Right lobe of liver (tissue), 6 donors: ENCODE measurements around the gene YWHAH. TPM values are rescaled to one million over a fixed set of nuclear protein-coding genes. Genes with fewer than 3 reads are reported as not detected.

ENCODE experiments used
- ATAC-seq, 4 donors: fragments of 200-7000 bp; cut with Tn5 transposase; one replicate each; pipeline ENCODE4 v1.9.1; 2020; ENCODE audit warnings: mild to moderate bottlenecking in 4 of 4, moderate library complexity in 4 of 4
- DNase-seq, 3 donors: peaks; one replicate each; pipeline ENCODE4 v3.0.0-alpha.2; 2020
- H3K27ac ChIP-seq, 3 donors: fragments of 200-600 bp; one replicate each; pipeline ENCODE4 v1.8.0; 2022
- H3K27me3 ChIP-seq, 2 donors: fragments of 200-600 bp; one replicate each; pipeline ENCODE4 v1.8.0; 2022
- H3K36me3 ChIP-seq, 4 donors: fragments of 200-600 bp; sonication (generic) in 1 of 4; one replicate each; pipeline versions ENCODE4 v1.5.1 to v1.8.0; 2017 to 2022; ENCODE audit warnings: control low read depth in 1 of 4
- H3K4me1 ChIP-seq, 4 donors: fragments of 200-600 bp; sonication (generic) in 1 of 4; one replicate each; pipeline versions ENCODE4 v1.5.1 to v1.8.0; 2017 to 2022; ENCODE audit warnings: control low read depth in 1 of 4
- H3K4me3 ChIP-seq, 3 donors: fragments of 200-600 bp; one replicate each; pipeline ENCODE4 v1.8.0; 2022
- H3K9me3 ChIP-seq, 4 donors: fragments of 200-600 bp; sonication (generic) in 1 of 4; one replicate each; pipeline versions ENCODE4 v1.5.1 to v1.8.0; 2017 to 2022; ENCODE audit warnings: control low read depth in 1 of 4
- CTCF ChIP-seq, 4 donors: fragments of 200-600 bp in 3 of 4; fragments of 450-650 bp in 1 of 4; IDR thresholded peaks; one replicate each; pipeline versions ENCODE4 v1.5.1 to v1.8.0; 2016 to 2022; ENCODE audit warnings: antibody characterized with exemption in 4 of 4, mild to moderate bottlenecking in 2 of 4
- POLR2A ChIP-seq: fragments of 450-650 bp; IDR thresholded peaks from one replicate; pipeline ENCODE4 v1.6.1; 2017; ENCODE audit warnings: antibody characterized with exemption, mild to moderate bottlenecking
- WGBS: methylation state at CpG from one replicate; pipeline ENCODE4 v1.1.6; 2018; ENCODE audit warnings: low coverage, low lambda C conversion rate; ENCODE audit not compliant: insufficient coverage; ENCODE audit errors: missing lambda C conversion rate; 5-methylcytosine and 5-hydroxymethylcytosine counted together
- intact Hi-C, 2 donors: fragments of 100-400 bp; cut with DNase I; formaldehyde crosslinking; loops; one replicate each; pipeline versions ENCODE4 v1.11.2 to v1.14.1; 2022
- total RNA-seq, 6 experiments: library from RNA; depleted of rRNA in 2 of 6; stranded (reverse); fragments of >200 nt in 2 of 6; fragmentation: NEBNext Ultra II Directional in 3 of 6; extraction: Animal tissue kit (Norgen Biotek cat#: 25700) in 3 of 6; gene quantifications; one replicate each; pipeline versions ENCODE4 v1.1.0 to v1.2.4, GENCODE V29; 2016 to 2023
- donor health status: DM: no; HTN: yes; CAD: no.
- donor health status: DM: no; HTN: no; CAD: no.
- donor health status: DM: no; HTN: no; CAD: no.
- donor health status: DM: no; HTN: yes; CAD: no.
- donor health status: DM: no; HTN: yes; CAD: no.

The YWHAH gene
- total RNA-seq, 6 experiments from 2014 or later, result 35.8 to 97.5 (median 59.1) TPM

GRCh38 chr22:31905356-31905755 is 39.0 kb upstream of the YWHAH start:
- intact Hi-C loops, result no loop called here

GRCh38 chr22:31906086-31906485 is 38.2 kb upstream of the YWHAH start:
- no CpG with 5 or more reads among the region's 16 CpGs for WGBS
- Histone ChIP-seq H3K4me3 (no peak overlapping the region), H3K27ac (no peak overlapping the region), H3K27me3 (no peaks in the 10 kb centered on the region), H3K36me3 (peaks cover 0 to 28% (median 6%) of the 10 kb centered on the region in 4 donors), H3K9me3 (no peaks in the 10 kb centered on the region), H3K4me1 (no peaks in the 10 kb centered on the region)
- TF ChIP-seq POLR2A, result no peak
- no peak for TF ChIP-seq CTCF (IDR thresholded peaks at IDR 0.05)
- intact Hi-C loops, result no loop called here
- ATAC-seq (no peak), DNase-seq (no peak)

More at GRCh38 chr22:31905356-31905755, 39.0 kb upstream of the YWHAH start:
- WGBS, result 94% methylated on average over 9 of the region's 10 CpGs
- peaks cover 0 to 28% (median 6%) of the 10 kb centered on the region in 4 donors for H3K36me3 ChIP-seq
- no peak overlapping the region for H3K4me3 ChIP-seq
- DNase-seq (no peak), ATAC-seq (no peak)
- no peak overlapping the region for H3K27ac ChIP-seq
- H3K9me3 ChIP-seq, result no peaks in the 10 kb centered on the region
- no peaks in the 10 kb centered on the region for H3K4me1 ChIP-seq
- no peak for TF ChIP-seq POLR2A
- TF ChIP-seq CTCF (IDR thresholded peaks at IDR 0.05), result no peak
- H3K27me3 ChIP-seq, result no peaks in the 10 kb centered on the region

- Histone ChIP-seq H3K27me3 (no peaks in the 10 kb centered on the region), H3K4me3 (no peak overlapping the region), H3K36me3 (peaks cover 0 to 28% (median 6%) of the 10 kb centered on the region in 4 donors), H3K4me1 (no peaks in the 10 kb centered on the region), H3K27ac (no peak overlapping the region), H3K9me3 (no peaks in the 10 kb centered on the region)
- 98% methylated on average over 4 of the region's 5 CpGs for WGBS
- intact Hi-C loops, result no loop called here
- DNase-seq (no peak), ATAC-seq (no peak)
- TF ChIP-seq POLR2A, result no peak
These were observed 37.8 kb upstream of the YWHAH start for GRCh38 chr22:31906569-31906968.

- no peaks in the 10 kb centered on the region for H3K4me1 ChIP-seq
- H3K4me3 ChIP-seq, result no peak overlapping the region
- H3K36me3 ChIP-seq, result peaks cover 0 to 17% (median under 1%) of the 10 kb centered on the region in 4 donors
- H3K27me3 ChIP-seq, result no peaks in the 10 kb centered on the region
- 50% methylated on average over 1 of the region's 5 CpGs for WGBS
- DNase-seq, result no peak
- H3K9me3 ChIP-seq, result no peaks in the 10 kb centered on the region
- no peak for ATAC-seq
- TF ChIP-seq CTCF (IDR thresholded peaks at IDR 0.05), result no peak
- TF ChIP-seq POLR2A, result no peak
- H3K27ac ChIP-seq, result no peak overlapping the region
- intact Hi-C loops, result no loop called here
These were observed 34.4 kb upstream of the YWHAH start for GRCh38 chr22:31909977-31910376.

GRCh38 chr22:31911565-31912406 is 32.5 kb upstream of the YWHAH start:
- TF ChIP-seq CTCF (IDR thresholded peaks at IDR 0.05), result no peak
- no peak for TF ChIP-seq POLR2A
- no peaks in the 10 kb centered on the region for H3K27me3 ChIP-seq
- ATAC-seq (peak in 2 of 4 donors; percentile 17 to 51), DNase-seq (no peak)
- no peaks in the 10 kb centered on the region for H3K4me1 ChIP-seq
- H3K9me3 ChIP-seq, result no peaks in the 10 kb centered on the region
- H3K4me3 ChIP-seq, result no peak overlapping the region
- intact Hi-C loops, result no loop called here
- no peak overlapping the region for H3K27ac ChIP-seq
- 60% methylated on average over 1 of the region's 7 CpGs for WGBS
- H3K36me3 ChIP-seq, result peaks cover 0 to 9% (median 0%) of the 10 kb centered on the region in 4 donors
